B cell (primary cell): ENCODE results near the gene KCNT1. TPM values are rescaled to one million over a fixed set of nuclear protein-coding genes. Genes with fewer than 3 reads are reported as not detected.

Experiments used
- ATAC-seq: fragments of 200-7000 bp; cut with Tn5 transposase; one replicate; pipeline ENCODE4 v1.10.0; 2021; ENCODE audit warnings: low read depth, mild to moderate bottlenecking, moderate number of reproducible peaks, moderate library complexity
- CTCF ChIA-PET: fragments of 350-600 bp; sonication (Branson Sonifier 250); formaldehyde crosslinking; loops from one replicate; lab custom pipeline; 2021; ENCODE audit warnings: antibody characterized with exemption, inconsistent platforms; lab: Charles Lee
- POLR2A ChIA-PET: fragments of 350-600 bp; sonication (Branson Sonifier 250); formaldehyde crosslinking; loops from one replicate; lab custom pipeline; 2021; ENCODE audit warnings: antibody characterized with exemption; lab: Charles Lee
- DNase-seq: peaks from one replicate; pipeline ENCODE4 v3.0.0; 2013
- H2AFZ ChIP-seq: 2 replicates; pipeline ENCODE4 v1.6.1; 2012; ENCODE audit warnings: mild to moderate bottlenecking, low read depth, low read length; ENCODE audit not compliant: insufficient read depth, poor library complexity, severe bottlenecking
- H3K27ac ChIP-seq, 2 donors: 1 replicate in 1 of 2; 2 replicates in 1 of 2; pipeline ENCODE4 v1.5.1; 2012 to 2013; ENCODE audit warnings: low read length in 2 of 2, mild to moderate bottlenecking in 2 of 2, moderate library complexity in 1 of 2
- H3K27me3 ChIP-seq, 4 experiments: fragments of 200-600 bp in 1 of 4; sonication (generic) in 1 of 4; replicated peaks in 1 of 4; 1 replicate in 2 of 4; 2 replicates in 2 of 4; pipeline versions ENCODE4 v1.6.1 to v1.7.0; 2013 to 2016; ENCODE audit warnings: low read length in 3 of 4, mild to moderate bottlenecking in 2 of 4, mixed read lengths in 1 of 4, moderate library complexity in 1 of 4; ENCODE audit not compliant: insufficient read depth in 4 of 4, control insufficient read depth in 3 of 4; ENCODE audit errors: control extremely low read depth in 1 of 4
- H3K36me3 ChIP-seq, 2 experiments: replicated peaks in 1 of 2; 1 replicate in 1 of 2; 2 replicates in 1 of 2; pipeline versions ENCODE4 v1.6.1 to v1.7.1; 2013; ENCODE audit warnings: low read length in 1 of 2; ENCODE audit not compliant: insufficient read depth in 2 of 2, control insufficient read depth in 1 of 2; ENCODE audit errors: control extremely low read depth in 1 of 2, extremely low read depth in 1 of 2
- H3K4me1 ChIP-seq, 2 donors: fragments of 200-600 bp in 1 of 2; sonication (generic) in 1 of 2; 1 replicate in 1 of 2; 2 replicates in 1 of 2; pipeline versions ENCODE4 v1.5.1 to v1.6.1; 2013 to 2017; ENCODE audit warnings: low read length in 2 of 2; ENCODE audit not compliant: control insufficient read depth in 2 of 2, insufficient read depth in 2 of 2
- H3K4me2 ChIP-seq: replicated peaks from 2 replicates; pipeline ENCODE3; 2012; ENCODE audit warnings: mild to moderate bottlenecking, low read depth, low read length; ENCODE audit not compliant: poor library complexity, severe bottlenecking
- H3K4me3 ChIP-seq, 5 experiments: fragments of 200-600 bp in 1 of 5; sonication (generic) in 1 of 5; 1 replicate in 3 of 5; 2 replicates in 2 of 5; pipeline versions ENCODE4 v1.5.1 to v1.7.0; 2011 to 2016; ENCODE audit warnings: low read length in 4 of 5, mild to moderate bottlenecking in 4 of 5, low read depth in 2 of 5, control low read depth in 1 of 5, moderate library complexity in 1 of 5; ENCODE audit not compliant: insufficient read depth in 1 of 5; ENCODE audit errors: control extremely low read depth in 1 of 5, extremely low read depth in 1 of 5
- H3K79me2 ChIP-seq: fragments of 200-600 bp; sonication (generic); one replicate; pipeline ENCODE4 v1.6.0; 2016; ENCODE audit warnings: low read length; ENCODE audit not compliant: control insufficient read depth, insufficient read depth
- H3K9ac ChIP-seq: fragments of 200-600 bp; sonication (generic); 2 replicates; pipeline ENCODE4 v1.6.1; 2017; ENCODE audit warnings: mild to moderate bottlenecking, low read length, moderate library complexity
- H3K9me3 ChIP-seq, 3 donors: one replicate each; pipeline versions ENCODE4 v1.6.1 to v1.7.1; 2013; ENCODE audit warnings: low read length in 2 of 3; ENCODE audit not compliant: control insufficient read depth in 2 of 3, insufficient read depth in 1 of 3; ENCODE audit errors: control extremely low read depth in 1 of 3
- H4K20me1 ChIP-seq: 2 replicates; pipeline ENCODE4 v1.6.0; 2012; ENCODE audit warnings: mild to moderate bottlenecking, low read length; ENCODE audit not compliant: insufficient read depth, control insufficient read depth, poor library complexity, severe bottlenecking
- H3K27ac Mint-ChIP-seq: one replicate; pipeline ENCODE4 v1.8.0; 2021; ENCODE audit warnings: mixed read lengths
- H3K27me3 Mint-ChIP-seq: one replicate; pipeline ENCODE4 v1.8.0; 2021; ENCODE audit warnings: mixed read lengths
- H3K4me1 Mint-ChIP-seq: one replicate; pipeline ENCODE4 v1.8.0; 2021; ENCODE audit warnings: mixed read lengths
- H3K4me3 Mint-ChIP-seq: one replicate; pipeline ENCODE4 v1.8.0; 2021; ENCODE audit warnings: mixed read lengths
- H3K9me3 Mint-ChIP-seq: one replicate; pipeline ENCODE4 v1.8.0; 2022; ENCODE audit warnings: mixed read lengths; ENCODE audit not compliant: insufficient read depth
- EZH2 ChIP-seq: IDR thresholded peaks from 2 replicates; pipeline ENCODE4 v1.6.1; 2012; ENCODE audit warnings: borderline replicate concordance, low read depth, mild to moderate bottlenecking, moderate library complexity, low read length; ENCODE audit not compliant: insufficient read depth, poor library complexity, severe bottlenecking
- WGBS: methylation state at CpG from one replicate; pipeline ENCODE4 v1.1.5; 2013; ENCODE audit warnings: missing lambda C conversion rate; ENCODE audit not compliant: insufficient coverage; 5-methylcytosine and 5-hydroxymethylcytosine counted together
- intact Hi-C: fragments of 100-400 bp; cut with micrococcal nuclease; formaldehyde crosslinking; loops from one replicate; pipeline ENCODE4 v1.10.0; 2022
- polyA plus RNA-seq: library from polyadenylated mRNA; depleted of rRNA; stranded (reverse); fragments of >200 nt; gene quantifications from 2 replicates; pipeline ENCODE4 v1.2.3, GENCODE V29; 2012
- total RNA-seq, 2 donors: library from RNA; stranded (reverse); fragments of 120-200 nt in 1 of 2; gene quantifications; 1 replicate in 1 of 2; 2 replicates in 1 of 2; pipeline versions ENCODE4 v1.2.3 to v1.2.4, GENCODE V29; 2013 to 2022
- TF ChIP-seq, protein P1 (sequence below): fragments of 200-600 bp; IDR thresholded peaks from one replicate; pipeline ENCODE4 v1.8.0; 2022; ENCODE audit warnings: antibody characterized with exemption, mild to moderate bottlenecking

The KCNT1 gene
- total and polyA plus RNA-seq, 2 donors (not counting 1 experiment from before 2014, with no cell fraction given), result not detected

DNA sequence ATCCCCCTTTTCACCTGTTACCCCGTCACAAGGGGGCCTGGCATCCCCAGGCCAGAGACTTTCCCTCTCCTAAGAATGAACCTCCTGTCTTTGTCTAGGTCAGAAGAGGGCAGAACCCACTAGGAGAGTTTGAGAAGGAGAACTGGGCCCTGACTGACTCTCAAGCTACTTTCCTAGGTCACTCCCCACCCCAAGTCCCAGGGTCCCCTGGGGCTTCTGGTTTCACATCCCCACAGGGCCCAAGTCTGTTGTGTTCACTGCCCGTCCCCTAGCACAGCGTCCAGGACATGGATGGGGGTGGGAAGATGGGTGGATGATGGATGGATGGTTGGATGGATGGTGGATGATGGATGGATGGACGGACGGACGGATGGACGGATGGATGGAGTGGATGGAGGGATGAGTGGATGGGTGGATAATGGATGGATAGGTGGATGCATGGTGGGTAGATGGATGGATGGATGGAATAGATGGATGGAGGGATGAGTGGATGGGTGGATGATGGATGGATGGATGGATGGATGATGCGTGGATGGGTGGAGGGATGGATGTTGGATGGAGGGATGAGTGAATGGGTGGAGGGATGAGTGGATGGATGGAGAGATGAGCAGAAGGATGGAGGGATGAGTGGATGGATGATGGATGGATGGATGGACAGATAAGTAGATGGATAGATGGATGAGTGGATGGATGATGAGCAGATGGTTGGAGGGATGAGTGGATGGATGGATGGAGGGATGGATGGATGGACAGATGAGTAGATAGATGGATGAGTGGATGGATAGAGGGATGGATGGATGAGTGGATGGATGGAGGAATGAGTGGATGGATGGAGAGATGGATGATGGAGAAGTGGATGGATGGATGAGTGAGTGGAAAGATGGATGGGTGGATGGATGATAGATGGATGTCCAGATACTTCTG is 50.6 kb downstream of the KCNT1 start:
- ATAC-seq, result no peak
- no peaks in the 10 kb centered on the region for H3K4me1 ChIP-seq
- H4K20me1 ChIP-seq, result no peaks in the 10 kb centered on the region
- H3K4me3 ChIP-seq, result no peak overlapping the region
- intact Hi-C loops, result no loop called here
- no peak overlapping the region for H3K27ac ChIP-seq
- ChIA-PET POLR2A (no interaction called here), CTCF (no interaction called here)
- no peaks in the 10 kb centered on the region for H3K27me3 ChIP-seq
- H3K27me3 Mint-ChIP-seq, result no peaks in the 10 kb centered on the region
- no peaks in the 10 kb centered on the region for H3K4me1 Mint-ChIP-seq
- no peaks in the 10 kb centered on the region for H3K36me3 ChIP-seq
- H2AFZ ChIP-seq, result no peak overlapping the region
- no peak for DNase-seq
- no peak overlapping the region for H3K9ac ChIP-seq
- H3K27ac Mint-ChIP-seq, result no peak overlapping the region
- H3K9me3 Mint-ChIP-seq, result no peaks in the 10 kb centered on the region
- no peak overlapping the region for H3K4me2 ChIP-seq
- no peak for TF ChIP-seq EZH2
- TF ChIP-seq, protein P1, sequence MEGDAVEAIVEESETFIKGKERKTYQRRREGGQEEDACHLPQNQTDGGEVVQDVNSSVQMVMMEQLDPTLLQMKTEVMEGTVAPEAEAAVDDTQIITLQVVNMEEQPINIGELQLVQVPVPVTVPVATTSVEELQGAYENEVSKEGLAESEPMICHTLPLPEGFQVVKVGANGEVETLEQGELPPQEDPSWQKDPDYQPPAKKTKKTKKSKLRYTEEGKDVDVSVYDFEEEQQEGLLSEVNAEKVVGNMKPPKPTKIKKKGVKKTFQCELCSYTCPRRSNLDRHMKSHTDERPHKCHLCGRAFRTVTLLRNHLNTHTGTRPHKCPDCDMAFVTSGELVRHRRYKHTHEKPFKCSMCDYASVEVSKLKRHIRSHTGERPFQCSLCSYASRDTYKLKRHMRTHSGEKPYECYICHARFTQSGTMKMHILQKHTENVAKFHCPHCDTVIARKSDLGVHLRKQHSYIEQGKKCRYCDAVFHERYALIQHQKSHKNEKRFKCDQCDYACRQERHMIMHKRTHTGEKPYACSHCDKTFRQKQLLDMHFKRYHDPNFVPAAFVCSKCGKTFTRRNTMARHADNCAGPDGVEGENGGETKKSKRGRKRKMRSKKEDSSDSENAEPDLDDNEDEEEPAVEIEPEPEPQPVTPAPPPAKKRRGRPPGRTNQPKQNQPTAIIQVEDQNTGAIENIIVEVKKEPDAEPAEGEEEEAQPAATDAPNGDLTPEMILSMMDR, result no peak
- H3K9me3 ChIP-seq, result peaks cover 0 to 19% (median 0%) of the 10 kb centered on the region in 3 donors
- no peaks in the 10 kb centered on the region for H3K79me2 ChIP-seq
- H3K4me3 Mint-ChIP-seq, result no peak overlapping the region
- 86% methylated on average over 7 of the region's 8 CpGs for WGBS
